Testis (tissue), 2 donors: Measurements from ENCODE around the gene RSPH1.

ENCODE experiments used
- POLR2A ChIP-seq: fragments of 450-650 bp; IDR thresholded peaks from one replicate; pipeline ENCODE4 v1.6.1; 2017; ENCODE audit warnings: antibody characterized with exemption, mild to moderate bottlenecking, moderate library complexity
- TF ChIP-seq, protein P1 (sequence below), 3 experiments: fragments of 450-650 bp in 2 of 3; fragments of 200-600 bp in 1 of 3; sonication (generic) in 1 of 3; IDR thresholded peaks; one replicate each; pipeline ENCODE4 v1.5.1; 2016 to 2019; ENCODE audit warnings: antibody characterized with exemption in 3 of 3, mild to moderate bottlenecking in 2 of 3, moderate library complexity in 1 of 3

GRCh38 chr21:42508371-42508770, 12.3 kb upstream of the RSPH1 start:
- TF ChIP-seq, protein P1, sequence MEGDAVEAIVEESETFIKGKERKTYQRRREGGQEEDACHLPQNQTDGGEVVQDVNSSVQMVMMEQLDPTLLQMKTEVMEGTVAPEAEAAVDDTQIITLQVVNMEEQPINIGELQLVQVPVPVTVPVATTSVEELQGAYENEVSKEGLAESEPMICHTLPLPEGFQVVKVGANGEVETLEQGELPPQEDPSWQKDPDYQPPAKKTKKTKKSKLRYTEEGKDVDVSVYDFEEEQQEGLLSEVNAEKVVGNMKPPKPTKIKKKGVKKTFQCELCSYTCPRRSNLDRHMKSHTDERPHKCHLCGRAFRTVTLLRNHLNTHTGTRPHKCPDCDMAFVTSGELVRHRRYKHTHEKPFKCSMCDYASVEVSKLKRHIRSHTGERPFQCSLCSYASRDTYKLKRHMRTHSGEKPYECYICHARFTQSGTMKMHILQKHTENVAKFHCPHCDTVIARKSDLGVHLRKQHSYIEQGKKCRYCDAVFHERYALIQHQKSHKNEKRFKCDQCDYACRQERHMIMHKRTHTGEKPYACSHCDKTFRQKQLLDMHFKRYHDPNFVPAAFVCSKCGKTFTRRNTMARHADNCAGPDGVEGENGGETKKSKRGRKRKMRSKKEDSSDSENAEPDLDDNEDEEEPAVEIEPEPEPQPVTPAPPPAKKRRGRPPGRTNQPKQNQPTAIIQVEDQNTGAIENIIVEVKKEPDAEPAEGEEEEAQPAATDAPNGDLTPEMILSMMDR (IDR thresholded peaks at IDR 0.05): no peak
- no peak for TF ChIP-seq POLR2A
